ENCODE data around the gene GSTA5.

GSTA5 gene

GRCh38 chr6:52876056-52876787 lies 35.6 kb upstream of the GSTA5 start:
- no peak for TF ChIP-seq CTCF (IDR thresholded peaks at IDR 0.05)

GRCh38 chr6:52872031-52872430 lies 31.4 kb upstream of the GSTA5 start:
- TF ChIP-seq CTCF (IDR thresholded peaks at IDR 0.05), result no peak

GRCh38 chr6:52871621-52872020 lies 31.0 kb upstream of the GSTA5 start:
- TF ChIP-seq CTCF (IDR thresholded peaks at IDR 0.05), result no peak

- no peak for TF ChIP-seq CTCF (IDR thresholded peaks at IDR 0.05)
Measured at GRCh38 chr6:52868240-52868639, 27.6 kb upstream of the GSTA5 start.

- TF ChIP-seq CTCF (IDR thresholded peaks at IDR 0.05), result no peak
Measured at GRCh38 chr6:52858416-52858815, 17.8 kb upstream of the GSTA5 start.

- no peak for TF ChIP-seq CTCF (IDR thresholded peaks at IDR 0.05)
Measured at GRCh38 chr6:52849137-52849536, 8.5 kb upstream of the GSTA5 start.

- TF ChIP-seq CTCF (IDR thresholded peaks at IDR 0.05), result no peak
Measured at GRCh38 chr6:52846002-52846401, 5.4 kb upstream of the GSTA5 start.

GRCh38 chr6:52843605-52844004 lies 3.0 kb upstream of the GSTA5 start:
- no peak for TF ChIP-seq CTCF (IDR thresholded peaks at IDR 0.05)
